IPS DF 4.7 (cell line): ENCODE data around the gene HAVCR1.
"Not testable (repeated sequence)": the region's sequence is repeated elsewhere in the genome, so short reads cannot be mapped to it uniquely, and the experiment has no call there.

Experiments
- DNase-seq: peaks from one replicate; pipeline ENCODE4 v3.0.0-alpha.2; 2013; ENCODE audit warnings: low spot score; ENCODE audit errors: extremely low read depth

Gene HAVCR1

GRCh38 chr5:157050050-157050449, 8.9 kb downstream of the HAVCR1 start:
- no peak for DNase-seq

DNA sequence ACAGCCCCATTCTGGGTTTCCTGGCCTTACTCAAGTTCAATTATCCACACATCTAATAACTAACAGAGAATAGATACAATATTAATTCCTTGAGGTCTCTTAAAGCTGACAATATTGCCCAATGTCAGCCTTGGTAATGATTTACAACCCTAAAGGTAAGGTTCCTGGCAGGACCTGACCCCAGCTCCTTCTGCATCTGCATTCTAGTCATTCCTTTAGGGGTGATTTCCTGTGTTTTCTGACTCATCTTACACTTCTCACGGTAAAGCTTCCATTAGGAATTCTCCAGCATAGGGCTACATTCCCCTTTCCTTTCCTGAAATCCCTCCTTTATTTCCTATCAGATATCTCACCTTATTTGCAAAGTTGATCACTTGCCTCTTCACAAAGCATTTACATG, 9.3 kb downstream of the HAVCR1 start:
- peak; percentile 33 for DNase-seq

DNA sequence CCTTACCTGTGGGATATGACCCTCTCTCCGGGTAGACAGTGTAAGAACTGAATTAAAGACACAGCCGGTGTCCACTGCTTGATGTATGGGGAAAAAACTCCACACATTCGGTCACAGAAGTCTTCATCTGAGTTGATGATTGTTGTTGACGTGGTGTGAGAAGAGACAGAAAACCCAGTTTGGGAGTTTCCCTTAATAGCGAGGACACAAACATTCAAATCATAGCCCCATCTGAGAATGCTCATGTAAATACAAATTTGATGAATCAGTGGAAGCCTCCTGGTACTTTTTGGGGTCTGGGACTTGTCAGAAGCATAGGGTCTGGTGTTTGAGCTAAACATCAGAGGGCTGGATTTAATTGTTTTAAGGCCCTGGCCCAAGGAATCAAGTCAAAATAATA, 11.0 kb downstream of the HAVCR1 start:
- DNase-seq = no peak

GRCh38 chr5:157047016-157047415, 11.9 kb downstream of the HAVCR1 start:
- DNase-seq = not testable (repeated sequence)

GRCh38 chr5:157046041-157046440, 12.9 kb downstream of the HAVCR1 start:
- no peak for DNase-seq

DNA sequence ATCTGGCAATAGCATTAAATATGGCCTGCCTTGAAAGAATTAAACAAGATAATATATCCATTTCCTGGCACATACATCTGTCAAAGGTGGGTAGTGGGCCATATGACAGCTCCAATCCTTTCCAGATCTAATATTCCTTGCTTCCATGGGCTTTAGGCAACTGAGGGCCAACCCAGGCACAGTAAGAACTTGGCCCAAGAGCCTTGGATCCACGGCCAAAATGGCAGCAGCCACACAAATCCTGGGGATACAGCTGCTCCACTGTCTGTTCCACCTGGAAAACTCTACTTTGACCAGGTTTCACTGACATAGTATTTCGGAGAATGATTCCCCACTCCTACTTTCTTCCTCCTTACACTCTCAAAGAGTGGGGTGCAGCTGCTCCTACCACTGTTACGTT, 13.3 kb downstream of the HAVCR1 start:
- no peak for DNase-seq

GRCh38 chr5:157038568-157039187, 20.2 kb downstream of the HAVCR1 start:
- DNase-seq = no peak

- DNase-seq = not testable (repeated sequence)
These were observed 24.5 kb downstream of the HAVCR1 start for GRCh38 chr5:157034106-157035072.

- no peak for DNase-seq
These were observed 25.8 kb downstream of the HAVCR1 start for GRCh38 chr5:157033071-157033583.

DNA sequence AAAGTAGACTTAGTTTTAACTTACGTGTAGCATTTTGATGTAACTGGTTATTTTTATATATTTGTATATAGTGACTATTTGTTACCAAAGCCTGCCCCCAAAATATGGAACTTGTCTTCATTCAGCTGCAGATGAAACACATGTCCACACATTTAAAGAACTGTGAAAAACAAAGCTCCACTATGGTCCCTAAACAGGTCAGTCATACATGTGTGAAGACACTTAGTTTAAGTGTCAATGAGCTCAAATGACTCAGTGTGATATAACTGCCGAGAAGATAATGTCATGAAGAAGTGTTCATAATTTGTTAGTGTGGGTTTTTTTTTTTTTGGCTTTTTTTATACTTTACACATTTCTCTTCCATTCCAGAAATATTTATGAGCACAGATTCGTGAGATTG, 28.2 kb downstream of the HAVCR1 start:
- DNase-seq = no peak

- no peak for DNase-seq
These were observed 29.5 kb downstream of the HAVCR1 start for GRCh38 chr5:157029457-157029856.

DNA sequence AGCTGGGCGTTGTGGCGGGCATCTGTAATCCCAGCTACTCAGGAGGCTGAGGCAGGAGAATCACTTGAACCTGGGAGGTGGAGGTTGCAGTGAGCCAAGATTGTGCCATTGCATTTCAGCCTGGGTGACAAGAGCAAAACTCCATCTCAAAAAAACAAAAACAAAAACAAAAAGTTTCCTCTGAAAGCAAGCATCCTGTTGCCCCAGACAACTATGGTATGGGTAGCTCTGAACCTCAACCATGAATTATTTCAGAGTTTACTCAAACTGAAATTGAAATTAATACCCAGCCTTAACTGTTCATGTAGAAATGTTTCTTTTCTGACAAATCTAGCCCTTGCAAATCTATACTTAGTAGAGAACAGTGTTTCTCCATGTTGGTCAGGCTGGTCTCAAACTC, 31.3 kb downstream of the HAVCR1 start:
- DNase-seq = not testable (repeated sequence)

DNA sequence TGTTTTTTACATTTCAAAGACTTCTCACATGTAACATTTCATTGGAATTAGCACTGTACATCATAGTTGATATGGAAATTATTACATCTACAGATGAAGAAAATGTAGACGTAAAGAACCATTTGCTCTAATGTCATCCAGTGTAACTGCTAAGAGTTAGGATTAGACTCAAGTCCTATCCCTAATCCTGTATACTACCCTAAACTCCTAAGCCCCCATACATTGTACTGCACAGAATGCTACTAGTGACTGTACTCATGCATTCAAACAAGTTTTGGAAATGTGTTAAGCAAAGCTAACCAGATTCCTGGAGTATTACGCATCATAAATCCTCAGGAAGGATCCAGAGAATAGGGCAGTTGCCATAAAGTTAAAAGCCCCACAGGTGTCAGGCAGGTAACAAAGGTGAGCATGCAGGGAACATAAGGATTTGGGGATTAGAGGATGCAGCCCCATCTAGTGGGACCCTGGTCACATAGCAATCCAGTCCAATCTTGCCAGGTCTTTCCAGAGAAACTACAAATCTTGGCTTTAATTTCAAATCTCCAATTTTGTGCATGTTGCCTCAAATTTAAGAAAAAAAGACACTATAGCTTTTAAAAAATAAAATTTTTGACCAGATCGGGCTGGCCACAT, 32.0 kb downstream of the HAVCR1 start:
- peak; percentile 53 for DNase-seq

DNA sequence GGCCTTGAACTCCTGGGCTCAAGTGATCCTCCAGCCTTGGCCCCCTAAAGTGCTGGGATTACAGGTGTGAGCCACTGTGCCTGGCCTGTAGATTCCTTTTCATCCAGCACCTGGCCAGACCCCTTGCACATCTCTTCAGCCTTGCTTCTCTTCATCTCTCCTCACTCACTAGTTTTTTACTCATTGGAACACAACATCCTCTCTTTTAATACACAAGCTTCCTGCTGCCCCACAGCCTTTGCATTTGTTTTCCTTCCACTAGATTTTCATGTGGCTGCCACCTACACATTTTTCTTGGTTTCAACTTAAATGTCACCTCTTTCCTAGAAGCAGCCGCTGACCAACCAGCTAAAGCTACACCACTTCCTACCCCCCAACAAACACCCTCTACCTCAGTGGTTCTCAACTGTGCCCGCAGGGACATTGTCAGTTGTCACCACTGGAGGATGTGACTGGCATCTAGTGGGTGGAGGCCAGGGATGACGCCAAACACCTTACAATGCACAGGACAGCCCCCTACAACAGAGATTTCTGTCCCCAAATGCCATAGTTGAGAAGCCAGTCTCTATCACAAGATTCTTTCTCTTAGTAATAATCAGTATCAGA, 33.7 kb downstream of the HAVCR1 start:
- no peak for DNase-seq

- DNase-seq = no peak
These were observed 34.5 kb downstream of the HAVCR1 start for GRCh38 chr5:157024208-157024959.

DNA sequence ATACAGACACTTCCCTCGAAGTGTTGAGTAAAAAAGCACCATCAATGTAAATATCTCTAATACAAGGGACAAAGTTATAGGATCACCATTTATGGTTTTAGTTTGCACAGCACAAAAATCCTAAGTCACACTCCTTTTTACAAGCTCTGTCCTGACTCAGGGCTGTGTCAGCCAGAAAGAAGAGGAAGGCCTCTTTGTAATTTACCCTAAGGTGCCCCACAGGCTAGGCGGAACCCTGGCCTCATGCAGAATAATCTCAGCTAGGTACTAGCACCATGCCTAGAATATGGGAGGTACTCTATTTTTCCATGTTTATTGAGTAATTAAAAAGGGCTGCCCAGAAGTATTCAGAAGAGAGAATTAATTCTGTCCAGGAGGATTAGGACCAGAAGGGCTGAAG, 36.9 kb downstream of the HAVCR1 start:
- DNase-seq = no peak

DNA sequence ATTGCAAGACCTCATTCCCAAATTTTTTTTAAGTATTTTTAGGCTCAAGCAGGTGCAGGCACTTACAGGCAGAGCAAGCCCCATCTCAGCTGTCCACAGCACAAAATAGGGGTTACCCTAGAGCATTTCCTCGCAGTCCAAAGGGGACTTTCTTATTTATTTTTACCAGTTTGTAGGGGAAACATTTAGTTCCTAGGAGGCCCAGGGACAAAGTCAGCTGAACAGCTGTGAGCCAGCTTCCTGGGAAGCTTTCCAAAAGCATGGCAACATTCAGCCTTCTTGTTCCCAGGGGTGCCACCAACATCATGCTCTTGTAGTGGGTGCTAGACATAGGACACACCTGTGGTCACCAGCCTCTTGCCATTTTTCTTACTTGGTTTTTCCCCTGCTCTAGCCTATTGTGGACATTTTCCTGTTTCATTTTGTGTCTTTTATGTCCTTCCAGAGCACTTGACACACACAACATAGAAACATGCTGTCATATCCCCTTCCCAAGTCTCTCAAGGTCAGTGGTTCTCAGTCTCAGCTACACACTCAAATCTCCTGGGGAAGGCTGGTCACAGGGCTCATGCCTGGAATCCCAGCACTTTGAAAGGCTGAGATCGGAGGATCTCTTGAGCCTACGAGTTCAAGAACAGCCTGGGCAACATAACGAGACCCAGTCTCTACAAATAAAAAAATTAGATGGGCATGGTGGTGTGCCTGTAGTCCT, 38.2 kb downstream of the HAVCR1 start:
- no peak for DNase-seq

DNA sequence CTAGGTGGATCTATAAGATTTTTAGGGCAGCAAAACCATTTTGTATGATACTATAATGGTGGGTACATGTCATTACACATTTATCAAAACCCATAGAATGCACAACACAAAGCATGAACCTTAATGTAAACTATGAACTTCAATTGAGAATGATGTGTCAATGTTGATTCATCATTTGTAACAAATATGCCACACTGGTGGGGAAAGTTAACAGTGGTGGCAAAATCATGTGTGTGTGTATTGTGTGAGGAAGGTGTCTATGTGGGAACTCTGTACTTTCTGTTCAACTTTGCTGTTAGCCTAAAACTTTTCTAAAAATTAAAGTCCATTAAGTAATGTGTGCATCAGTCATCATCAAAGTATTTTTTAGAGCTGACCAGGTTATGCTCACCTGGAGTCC, 38.9 kb downstream of the HAVCR1 start:
- no peak for DNase-seq

- not testable (repeated sequence) for DNase-seq
These were observed 44.8 kb downstream of the HAVCR1 start for GRCh38 chr5:157014143-157014542.

- no peak for DNase-seq
These were observed 52.7 kb downstream of the HAVCR1 start for GRCh38 chr5:157006262-157006661.
